Measurements from ENCODE around the gene RSPO3.
A peak's percentile ranks its signal among the peaks of the same experiment; 100 is the strongest.
"Not testable (repeated sequence)": the region's sequence is repeated elsewhere in the genome, so short reads cannot be mapped to it uniquely, and the experiment has no call there.

Gene RSPO3

DNA sequence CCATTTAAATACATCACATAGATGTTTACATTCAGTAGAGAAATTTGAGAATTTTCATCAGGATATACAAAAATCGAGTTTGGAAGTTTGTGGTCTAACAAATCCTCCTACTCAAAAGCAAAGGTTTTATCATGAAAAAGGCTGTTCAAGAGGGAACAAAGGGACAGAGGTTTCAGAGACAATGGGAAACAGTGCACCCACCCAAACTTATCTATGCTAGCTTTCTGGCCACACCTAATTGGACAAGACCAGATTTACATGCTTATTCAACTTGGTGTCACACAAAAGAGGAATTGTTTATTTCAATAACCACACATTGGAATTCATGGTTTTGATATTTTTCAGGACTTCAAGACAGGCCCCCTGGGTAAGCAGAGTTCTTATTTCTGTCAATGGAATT, 28.4 kb upstream of the RSPO3 start:
- no peak for TF ChIP-seq POLR2AphosphoS5 (IDR thresholded peaks at IDR 0.05; ENCODE audit: low read depth, low read length)
- TF ChIP-seq POLR2A (IDR thresholded peaks at IDR 0.05; ENCODE audit: low read depth, low read length): no peak
- TF ChIP-seq TAF1 (IDR thresholded peaks at IDR 0.05; ENCODE audit: borderline replicate concordance, low read depth, low read length): no peak
- FAIRE-seq (no peak), DNase-seq (ENCODE audit: insufficient read length) (no peak)

- DNase-seq (ENCODE audit: insufficient read length): no peak
- no peak for FAIRE-seq
- no peak for TF ChIP-seq POLR2A (IDR thresholded peaks at IDR 0.05; ENCODE audit: low read depth, low read length)
- no peak for TF ChIP-seq TAF1 (IDR thresholded peaks at IDR 0.05; ENCODE audit: borderline replicate concordance, low read depth, low read length)
- no peak for TF ChIP-seq POLR2AphosphoS5 (IDR thresholded peaks at IDR 0.05; ENCODE audit: low read depth, low read length)
Observed at GRCh38 chr6:127092466-127092865, 26.0 kb upstream of the RSPO3 start.

GRCh38 chr6:127094791-127095190, 23.7 kb upstream of the RSPO3 start:
- no peak for FAIRE-seq
- no peak for TF ChIP-seq POLR2AphosphoS5 (IDR thresholded peaks at IDR 0.05; ENCODE audit: low read depth, low read length)
- no peak for TF ChIP-seq TAF1 (IDR thresholded peaks at IDR 0.05; ENCODE audit: borderline replicate concordance, low read depth, low read length)
- no peak for TF ChIP-seq POLR2A (IDR thresholded peaks at IDR 0.05; ENCODE audit: low read depth, low read length)
- DNase-seq (ENCODE audit: insufficient read length): no peak

- TF ChIP-seq TAF1 (IDR thresholded peaks at IDR 0.05; ENCODE audit: borderline replicate concordance, low read depth, low read length): no peak
- TF ChIP-seq POLR2AphosphoS5 (IDR thresholded peaks at IDR 0.05; ENCODE audit: low read depth, low read length): no peak
- TF ChIP-seq POLR2A (IDR thresholded peaks at IDR 0.05; ENCODE audit: low read depth, low read length): no peak
- DNase-seq (ENCODE audit: insufficient read length): no peak
- FAIRE-seq: no peak
Observed at GRCh38 chr6:127096167-127096566, 22.3 kb upstream of the RSPO3 start.

GRCh38 chr6:127097442-127097841, 21.0 kb upstream of the RSPO3 start:
- not testable (repeated sequence) for FAIRE-seq; DNase-seq (ENCODE audit: insufficient read length)

DNA sequence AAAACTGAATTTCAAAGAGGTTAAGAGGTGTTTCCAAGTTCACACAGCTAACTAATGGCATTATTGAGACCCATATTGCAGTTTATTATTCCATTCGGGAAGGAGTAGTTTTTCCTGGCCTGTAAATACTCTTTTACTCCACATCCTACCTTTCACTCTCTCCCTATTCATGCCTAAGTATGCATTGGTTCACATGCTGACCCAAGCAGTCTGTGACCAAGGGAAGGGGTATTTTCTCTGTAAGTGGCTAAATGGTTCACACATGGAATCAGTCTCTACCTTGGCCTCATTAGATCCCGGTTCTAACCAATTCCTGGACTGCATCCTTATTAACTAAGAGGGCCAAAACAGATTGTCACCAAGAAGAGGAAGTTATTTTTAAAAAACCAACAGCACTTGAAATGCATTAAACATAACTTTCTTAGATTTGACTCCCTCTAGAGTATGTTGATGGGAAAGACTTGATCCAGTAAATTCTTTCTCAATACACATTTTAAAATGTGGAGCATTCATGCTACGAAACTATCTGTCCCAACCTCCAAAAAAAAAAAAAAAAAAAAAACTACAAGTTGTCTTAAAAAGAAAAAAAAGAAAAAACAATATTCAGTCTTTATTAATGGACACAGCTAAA, 17.8 kb upstream of the RSPO3 start:
- no peak for FAIRE-seq
- no peak for TF ChIP-seq POLR2A (IDR thresholded peaks at IDR 0.05; ENCODE audit: low read depth, low read length)
- TF ChIP-seq POLR2AphosphoS5 (IDR thresholded peaks at IDR 0.05; ENCODE audit: low read depth, low read length): no peak
- no peak for TF ChIP-seq TAF1 (IDR thresholded peaks at IDR 0.05; ENCODE audit: borderline replicate concordance, low read depth, low read length)
- no peak for DNase-seq (ENCODE audit: insufficient read length)

GRCh38 chr6:127102299-127102698, 16.2 kb upstream of the RSPO3 start:
- no peak for TF ChIP-seq POLR2AphosphoS5 (IDR thresholded peaks at IDR 0.05; ENCODE audit: low read depth, low read length)
- DNase-seq (ENCODE audit: insufficient read length) (no peak), FAIRE-seq (no peak)

DNA sequence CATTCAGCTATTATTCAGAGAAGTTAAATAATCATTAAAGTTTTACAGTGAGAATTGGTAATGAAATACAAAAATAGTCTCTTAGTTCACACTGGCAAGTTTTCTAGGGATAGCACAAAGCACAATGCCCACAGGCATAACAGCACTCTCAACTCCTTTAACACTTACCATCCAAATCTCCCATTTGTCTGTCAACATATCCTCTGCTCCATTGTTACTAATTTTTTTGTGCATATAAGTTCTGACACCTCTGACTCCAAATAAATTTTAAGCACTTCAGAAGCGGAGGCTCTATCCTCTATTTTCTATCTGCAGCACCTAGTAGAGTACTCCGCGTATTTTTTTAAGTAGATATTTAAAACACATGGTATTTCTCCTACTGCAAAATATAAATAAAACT, 15.6 kb upstream of the RSPO3 start:
- TF ChIP-seq POLR2AphosphoS5 (IDR thresholded peaks at IDR 0.05; ENCODE audit: low read depth, low read length) (no peak), TAF1 (IDR thresholded peaks at IDR 0.05; ENCODE audit: borderline replicate concordance, low read depth, low read length) (no peak), POLR2A (IDR thresholded peaks at IDR 0.05; ENCODE audit: low read depth, low read length) (no peak)
- no peak for DNase-seq (ENCODE audit: insufficient read length)
- no peak for FAIRE-seq

GRCh38 chr6:127103482-127103881, 15.0 kb upstream of the RSPO3 start:
- DNase-seq (ENCODE audit: insufficient read length): no peak
- no peak for FAIRE-seq

GRCh38 chr6:127107916-127108315, 10.6 kb upstream of the RSPO3 start:
- DNase-seq (ENCODE audit: insufficient read length) (no peak), FAIRE-seq (peak; percentile 40)
- no peak for TF ChIP-seq POLR2A (IDR thresholded peaks at IDR 0.05; ENCODE audit: low read depth, low read length)
- TF ChIP-seq POLR2AphosphoS5 (IDR thresholded peaks at IDR 0.05; ENCODE audit: low read depth, low read length): no peak
- TF ChIP-seq TAF1 (IDR thresholded peaks at IDR 0.05; ENCODE audit: borderline replicate concordance, low read depth, low read length): no peak

More at GRCh38 chr6:127103482-127103881, 15.0 kb upstream of the RSPO3 start:
- TF ChIP-seq TAF1 (IDR thresholded peaks at IDR 0.05; ENCODE audit: borderline replicate concordance, low read depth, low read length) (no peak), POLR2AphosphoS5 (IDR thresholded peaks at IDR 0.05; ENCODE audit: low read depth, low read length) (no peak), POLR2A (IDR thresholded peaks at IDR 0.05; ENCODE audit: low read depth, low read length) (no peak)

- no peak for TF ChIP-seq POLR2AphosphoS5 (IDR thresholded peaks at IDR 0.05; ENCODE audit: low read depth, low read length)
- no peak for TF ChIP-seq TAF1 (IDR thresholded peaks at IDR 0.05; ENCODE audit: borderline replicate concordance, low read depth, low read length)
- no peak for FAIRE-seq
- no peak for DNase-seq (ENCODE audit: insufficient read length)
Observed at GRCh38 chr6:127110712-127111111, 7.8 kb upstream of the RSPO3 start.

DNA sequence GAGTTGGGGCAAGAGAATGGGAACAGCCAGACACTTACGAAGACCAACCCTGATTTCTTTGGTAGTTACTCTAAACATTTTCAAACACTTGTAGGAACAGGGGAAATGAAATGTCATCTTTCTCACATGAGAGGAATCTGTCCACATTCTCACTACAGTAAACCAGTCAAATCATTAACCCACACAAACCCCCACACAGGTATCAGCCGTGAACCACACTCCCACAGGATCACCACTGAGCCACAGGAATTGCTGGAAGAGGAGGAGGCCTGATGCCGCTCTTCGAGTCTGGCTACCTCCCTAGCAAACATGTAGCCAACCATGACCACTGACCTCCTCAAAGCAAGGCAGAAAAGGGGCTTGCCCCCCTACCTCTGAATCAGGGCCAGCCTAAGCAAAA, 6.9 kb upstream of the RSPO3 start:
- TF ChIP-seq TAF1 (IDR thresholded peaks at IDR 0.05; ENCODE audit: borderline replicate concordance, low read depth, low read length) (no peak), POLR2AphosphoS5 (IDR thresholded peaks at IDR 0.05; ENCODE audit: low read depth, low read length) (no peak), POLR2A (IDR thresholded peaks at IDR 0.05; ENCODE audit: low read depth, low read length) (no peak)
- FAIRE-seq (no peak), DNase-seq (ENCODE audit: insufficient read length) (no peak)

GRCh38 chr6:127114214-127114760, 4.2 kb upstream of the RSPO3 start:
- FAIRE-seq (no peak), DNase-seq (ENCODE audit: insufficient read length) (no peak)
- no peak for TF ChIP-seq POLR2AphosphoS5 (IDR thresholded peaks at IDR 0.05; ENCODE audit: low read depth, low read length)
- TF ChIP-seq TAF1 (IDR thresholded peaks at IDR 0.05; ENCODE audit: borderline replicate concordance, low read depth, low read length): no peak
- TF ChIP-seq POLR2A (IDR thresholded peaks at IDR 0.05; ENCODE audit: low read depth, low read length): no peak
